H54 (cell line): ENCODE data around the gene TMEM270.
A peak's percentile ranks its signal among the peaks of the same experiment; 100 is the strongest.
"Not testable (repeated sequence)": the region's sequence is repeated elsewhere in the genome, so short reads cannot be mapped to it uniquely, and the experiment has no call there.

Source experiments
- DNase-seq: peaks from one replicate; pipeline ENCODE4 v3.0.0; 2011; ENCODE audit warnings: low spot score, mixed read lengths; ENCODE audit not compliant: insufficient read length
- FAIRE-seq: peaks from 3 replicates; lab custom pipeline; 2011; peaks lifted over from hg19 to GRCh38; lab: Jason Lieb, UNC
- POLR2A ChIP-seq: IDR thresholded peaks from 2 replicates; pipeline ENCODE4 v1.6.1; 2011; ENCODE audit warnings: low read depth, mild to moderate bottlenecking, low read length

The TMEM270 gene

DNA sequence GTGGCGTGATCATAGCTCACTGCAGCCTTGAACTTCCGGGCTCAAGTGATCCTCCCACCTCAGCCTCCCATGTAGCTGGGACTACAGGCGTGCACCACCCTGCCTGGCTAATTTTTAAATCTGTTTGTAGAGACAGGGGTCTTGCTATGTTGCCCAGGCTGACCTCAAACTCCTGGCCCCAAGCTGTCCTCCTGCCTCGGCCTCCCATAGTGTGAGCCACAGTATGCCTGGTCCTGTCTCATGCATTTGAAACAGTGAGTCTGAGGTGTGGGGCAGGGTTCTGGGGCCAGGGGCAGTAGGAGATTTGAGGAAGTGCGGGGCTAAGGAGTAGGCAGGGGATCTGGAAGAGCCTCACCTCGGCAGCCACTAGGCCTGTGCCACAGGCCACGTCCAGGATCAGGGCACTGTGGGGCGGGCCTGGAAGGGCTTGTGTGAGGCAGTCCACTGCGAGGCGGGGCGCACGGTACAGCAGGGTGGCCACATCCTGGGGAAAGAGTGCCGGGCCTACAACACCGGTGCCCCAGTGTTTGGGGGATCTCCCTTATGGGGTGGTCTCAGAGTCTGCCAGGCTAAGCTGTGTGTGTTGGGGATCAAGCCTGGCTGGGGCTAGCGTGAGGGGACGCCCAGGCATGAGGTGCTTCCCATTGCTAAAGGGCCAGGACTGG lies 20.1 kb upstream of the TMEM270 start:
- DNase-seq, result no peak
- no peak for FAIRE-seq
- TF ChIP-seq POLR2A, result no peak

DNA sequence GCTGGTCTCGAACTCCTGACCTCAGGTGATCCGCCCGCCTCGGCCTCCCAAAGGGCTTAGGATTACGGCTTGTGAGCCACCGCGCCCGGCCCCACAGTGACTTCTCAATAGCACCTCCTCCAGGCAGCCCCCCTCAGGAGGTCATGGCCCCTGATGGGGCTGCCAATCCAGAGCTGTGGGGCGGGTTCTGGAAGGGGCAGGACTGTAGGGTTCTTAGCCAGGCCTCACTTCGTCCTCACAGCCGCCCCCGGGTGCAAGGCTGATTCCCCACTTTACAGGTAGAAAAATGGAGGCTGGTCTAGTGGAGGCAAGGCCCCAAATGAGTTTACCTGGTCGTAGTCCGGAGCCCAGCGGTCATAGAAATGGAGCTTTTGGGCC lies 19.3 kb upstream of the TMEM270 start:
- FAIRE-seq (no peak), DNase-seq (no peak)
- no peak for TF ChIP-seq POLR2A

- peak; percentile 94 for DNase-seq
- peak; percentile 65 for TF ChIP-seq POLR2A
- FAIRE-seq, result no peak
Measured at GRCh38 chr7:73842067-73842976, 18.6 kb upstream of the TMEM270 start, which contains the start of gene METTL27. METTL27 (minus strand) TSS chr7:73842516; CDS start chr7:73842140, 376 bp downstream.

DNA sequence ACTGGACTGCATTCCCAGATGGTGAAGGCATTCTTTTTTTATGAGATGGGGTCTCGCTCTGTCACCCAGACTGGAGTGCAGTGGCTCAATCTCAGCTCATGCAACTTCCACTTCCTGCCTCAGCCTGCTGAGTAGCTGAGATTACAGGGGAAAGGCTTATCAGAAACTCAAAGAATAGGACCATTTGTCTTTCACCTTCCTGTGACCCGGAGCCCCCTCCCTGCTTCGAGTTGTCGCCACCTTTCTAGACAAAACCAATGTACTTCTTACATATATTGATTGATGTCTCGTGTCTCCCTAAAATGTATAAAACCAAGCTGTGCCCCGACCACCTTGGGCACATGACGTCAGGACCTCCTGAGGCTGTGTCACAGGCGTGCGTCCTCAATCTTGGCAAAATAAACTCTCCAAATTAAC lies 16.8 kb upstream of the TMEM270 start:
- no peak for DNase-seq
- FAIRE-seq, result no peak
- no peak for TF ChIP-seq POLR2A

GRCh38 chr7:73844848-73845460 lies 16.0 kb upstream of the TMEM270 start:
- peak; percentile 49 for DNase-seq
- TF ChIP-seq POLR2A, result no peak

GRCh38 chr7:73845701-73846195 lies 15.2 kb upstream of the TMEM270 start:
- not testable (repeated sequence) for FAIRE-seq, DNase-seq

More at GRCh38 chr7:73844848-73845460, 16.0 kb upstream of the TMEM270 start:
- no peak for FAIRE-seq

GRCh38 chr7:73847941-73848723 lies 12.8 kb upstream of the TMEM270 start:
- FAIRE-seq (no peak), DNase-seq (no peak)
- no peak for TF ChIP-seq POLR2A

GRCh38 chr7:73850781-73851207 lies 10.2 kb upstream of the TMEM270 start:
- FAIRE-seq (peak; percentile 65), DNase-seq (peak; percentile 71)
- TF ChIP-seq POLR2A, result no peak

GRCh38 chr7:73851410-73852338 lies 9.3 kb upstream of the TMEM270 start:
- peak; percentile 72 for DNase-seq
- FAIRE-seq, result peak; percentile 83
- 0 out of 2 replicates have a peak, but pooled peaks have one; percentile 19 for TF ChIP-seq POLR2A

- DNase-seq (no peak), FAIRE-seq (no peak)
- no peak for TF ChIP-seq POLR2A
Measured at GRCh38 chr7:73852500-73852899, 8.5 kb upstream of the TMEM270 start.

GRCh38 chr7:73856941-73857340 lies 4.0 kb upstream of the TMEM270 start:
- no peak for FAIRE-seq
- no peak for TF ChIP-seq POLR2A
- DNase-seq, result no peak

GRCh38 chr7:73858807-73859206 lies 2.2 kb upstream of the TMEM270 start:
- TF ChIP-seq POLR2A, result no peak
- FAIRE-seq, result no peak
- DNase-seq, result no peak
